Endodermal cell (in vitro differentiated cells): ENCODE results near the gene DPP6. TPM values are rescaled to one million over a fixed set of nuclear protein-coding genes. Genes with fewer than 3 reads are reported as not detected.

Experiments
- DNase-seq: peaks from one replicate; pipeline ENCODE4 v3.0.0-alpha.2; 2017
- H3K27ac ChIP-seq: 2 replicates; pipeline ENCODE4 v1.5.1; 2013; ENCODE audit warnings: mild to moderate bottlenecking, low read depth, low read length, moderate library complexity
- H3K27me3 ChIP-seq: 2 replicates; pipeline ENCODE4 v1.6.1; 2013; ENCODE audit warnings: mild to moderate bottlenecking, low read length, moderate library complexity; ENCODE audit not compliant: insufficient read depth, control insufficient read depth, poor library complexity, severe bottlenecking
- H3K36me3 ChIP-seq: 2 replicates; pipeline ENCODE4 v1.7.0; 2013; ENCODE audit warnings: mild to moderate bottlenecking, low read length, moderate library complexity; ENCODE audit not compliant: control insufficient read depth, insufficient read depth
- H3K4me1 ChIP-seq: one replicate; pipeline ENCODE4 v1.7.0; 2013; ENCODE audit warnings: low read length; ENCODE audit not compliant: control insufficient read depth, insufficient read depth
- H3K4me3 ChIP-seq: 2 replicates; pipeline ENCODE4 v1.5.1; 2013; ENCODE audit warnings: mild to moderate bottlenecking, low read length, moderate library complexity
- H3K9ac ChIP-seq: 2 replicates; pipeline ENCODE4 v1.6.1; 2013; ENCODE audit warnings: mild to moderate bottlenecking, low read length, moderate library complexity; ENCODE audit not compliant: poor library complexity, severe bottlenecking; ENCODE audit errors: extremely low read depth
- H3K9me3 ChIP-seq: 2 replicates; pipeline ENCODE4 v1.6.1; 2013; ENCODE audit warnings: mild to moderate bottlenecking, low read length, moderate library complexity; ENCODE audit not compliant: control insufficient read depth
- H3K27ac Mint-ChIP-seq: 2 replicates; pipeline ENCODE4 v1.8.0; 2020; ENCODE audit warnings: mixed read lengths
- H3K27me3 Mint-ChIP-seq: 2 replicates; pipeline ENCODE4 v1.8.0; 2021; ENCODE audit warnings: mild to moderate bottlenecking, mixed read lengths; ENCODE audit not compliant: insufficient read depth
- H3K36me3 Mint-ChIP-seq: 2 replicates; pipeline ENCODE4 v1.8.0; 2020; ENCODE audit warnings: low read depth, mixed read lengths
- H3K4me1 Mint-ChIP-seq: 2 replicates; pipeline ENCODE4 v1.8.0; 2020; ENCODE audit warnings: mixed read lengths
- H3K4me3 Mint-ChIP-seq: 2 replicates; pipeline ENCODE4 v1.8.0; 2020; ENCODE audit warnings: mild to moderate bottlenecking, moderate library complexity, mixed read lengths
- H3K9me3 Mint-ChIP-seq: 2 replicates; pipeline ENCODE4 v1.8.0; 2020; ENCODE audit warnings: mild to moderate bottlenecking, mixed read lengths
- CTCF ChIP-seq: fragments of 200-600 bp; sonication (generic); conservative IDR thresholded peaks from 2 replicates; pipeline ENCODE4 v1.5.0; 2021; ENCODE audit warnings: antibody characterized with exemption, mild to moderate bottlenecking
- WGBS, 2 experiments: methylation state at CpG; one replicate each; pipeline versions ENCODE4 v1.1.5 to v1.1.7; 2013; ENCODE audit warnings: missing lambda C conversion rate in 2 of 2, mixed read lengths in 1 of 2; ENCODE audit not compliant: insufficient coverage in 1 of 2, insufficient read length in 1 of 2; 5-methylcytosine and 5-hydroxymethylcytosine counted together
- total RNA-seq, 2 donors: library from RNA; stranded (reverse); fragmentation: NEBNext Ultra II Directional in 1 of 2; extraction: Animal tissue kit (Norgen Biotek cat#: 25700) in 1 of 2; gene quantifications; 2 replicates in 1 of 2; 3 replicates in 1 of 2; pipeline ENCODE4 v1.2.1, GENCODE V29; 2021

Gene DPP6
- total RNA-seq, 2 donors from 2014 or later: 1.7 to 3.0 TPM

GRCh38 chr7:154744861-154745258 lies 692.7 kb downstream of the DPP6 start:
- Histone ChIP-seq H3K9ac (no peak overlapping the region), H3K27me3 (peaks cover 92% of the 10 kb centered on the region), H3K4me1 (peaks cover 8% of the 10 kb centered on the region), H3K27ac (no peak overlapping the region), H3K4me3 (no peak overlapping the region), H3K9me3 (no peaks in the 10 kb centered on the region), H3K36me3 (no peaks in the 10 kb centered on the region)
- Mint-ChIP-seq H3K27me3 (peaks cover 93% of the 10 kb centered on the region), H3K36me3 (no peaks in the 10 kb centered on the region), H3K4me3 (no peak overlapping the region), H3K27ac (no peak overlapping the region), H3K9me3 (no peaks in the 10 kb centered on the region), H3K4me1 (peaks cover 16% of the 10 kb centered on the region)
- 75 to 81% methylated on average over 3 of the region's 3 CpGs for WGBS, 2 experiments
- no peak for TF ChIP-seq CTCF
- DNase-seq: no peak

GRCh38 chr7:154746571-154747360 lies 694.6 kb downstream of the DPP6 start:
- no peaks in the 10 kb centered on the region for H3K36me3 Mint-ChIP-seq
- no peaks in the 10 kb centered on the region for H3K9me3 Mint-ChIP-seq
- peaks cover 16% of the 10 kb centered on the region for H3K4me1 Mint-ChIP-seq
- Histone ChIP-seq H3K27me3 (peaks cover 80% of the 10 kb centered on the region), H3K4me1 (peaks cover 8% of the 10 kb centered on the region), H3K4me3 (no peak overlapping the region), H3K9me3 (no peaks in the 10 kb centered on the region), H3K9ac (no peak overlapping the region), H3K27ac (no peak overlapping the region), H3K36me3 (no peaks in the 10 kb centered on the region)
- no peak overlapping the region for H3K27ac Mint-ChIP-seq
- no peak for DNase-seq
- H3K4me3 Mint-ChIP-seq: no peak overlapping the region
- peaks cover 88% of the 10 kb centered on the region for H3K27me3 Mint-ChIP-seq
- 88 to 89% methylated on average over 3 to 5 of the region's 5 CpGs for WGBS, 2 experiments
- TF ChIP-seq CTCF: no peak

- H3K36me3 Mint-ChIP-seq: no peaks in the 10 kb centered on the region
- H3K27me3 Mint-ChIP-seq: peaks cover 77% of the 10 kb centered on the region
- Histone ChIP-seq H3K4me1 (peaks cover 7% of the 10 kb centered on the region), H3K36me3 (no peaks in the 10 kb centered on the region), H3K27ac (no peak overlapping the region), H3K9me3 (no peaks in the 10 kb centered on the region), H3K9ac (no peak overlapping the region), H3K4me3 (no peak overlapping the region), H3K27me3 (peaks cover 65% of the 10 kb centered on the region)
- H3K4me1 Mint-ChIP-seq: peaks cover 11% of the 10 kb centered on the region
- TF ChIP-seq CTCF: no peak
- no peaks in the 10 kb centered on the region for H3K9me3 Mint-ChIP-seq
- WGBS, 2 experiments: 91 to 92% methylated on average over 13 to 26 of the region's 26 CpGs
- DNase-seq: no peak
- H3K27ac Mint-ChIP-seq: no peak overlapping the region
- no peak overlapping the region for H3K4me3 Mint-ChIP-seq
Measured at GRCh38 chr7:154748089-154748786, 696.0 kb downstream of the DPP6 start.
